Activated CD8-positive, alpha-beta memory T cell treated with anti-CD3 and anti-CD28 coated beads, Interleukin-2, amount 50 U/mL, for 1 hour (primary cell): ENCODE data around the gene SRD5A1.

Experiments used
- DNase-seq: peaks from one replicate; pipeline ENCODE4 v3.0.0-alpha.2; 2020; ENCODE audit errors: extremely low read depth

Gene SRD5A1

DNA sequence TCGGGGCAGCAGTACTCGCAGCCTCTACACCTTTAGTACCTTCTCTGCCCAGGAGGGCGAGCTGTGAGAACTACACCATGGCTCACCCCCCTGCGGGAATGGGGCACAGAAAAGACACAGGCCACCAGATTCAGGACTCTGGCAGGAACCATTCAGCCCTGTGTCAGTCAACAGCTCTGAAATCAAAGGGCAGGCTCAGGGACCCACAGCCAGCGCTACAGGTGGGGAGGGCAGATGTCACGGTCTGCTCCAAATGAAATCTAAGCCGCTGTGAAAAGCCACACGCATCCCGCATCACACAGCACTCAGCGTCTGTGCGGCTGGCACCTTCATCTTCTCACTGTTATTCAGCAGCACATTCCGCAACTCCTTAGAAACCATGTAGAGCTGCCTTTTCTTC lies 28.3 kb upstream of the SRD5A1 start:
- DNase-seq = no peak

GRCh38 chr5:6606884-6607558 lies 26.2 kb upstream of the SRD5A1 start:
- DNase-seq = no peak

GRCh38 chr5:6607559-6607936 lies 25.7 kb upstream of the SRD5A1 start:
- no peak for DNase-seq

- DNase-seq = no peak
Observed at GRCh38 chr5:6608016-6608415, 25.2 kb upstream of the SRD5A1 start.

- DNase-seq = no peak
Observed at GRCh38 chr5:6611334-6612256, 21.6 kb upstream of the SRD5A1 start.

GRCh38 chr5:6615034-6615815 lies 18.0 kb upstream of the SRD5A1 start:
- DNase-seq = no peak

- DNase-seq = no peak
Observed at GRCh38 chr5:6616632-6617031, 16.6 kb upstream of the SRD5A1 start.

- no peak for DNase-seq
Observed at GRCh38 chr5:6623228-6623627, 10.0 kb upstream of the SRD5A1 start.

- DNase-seq = no peak
Observed at GRCh38 chr5:6623941-6624340, 9.3 kb upstream of the SRD5A1 start.

DNA sequence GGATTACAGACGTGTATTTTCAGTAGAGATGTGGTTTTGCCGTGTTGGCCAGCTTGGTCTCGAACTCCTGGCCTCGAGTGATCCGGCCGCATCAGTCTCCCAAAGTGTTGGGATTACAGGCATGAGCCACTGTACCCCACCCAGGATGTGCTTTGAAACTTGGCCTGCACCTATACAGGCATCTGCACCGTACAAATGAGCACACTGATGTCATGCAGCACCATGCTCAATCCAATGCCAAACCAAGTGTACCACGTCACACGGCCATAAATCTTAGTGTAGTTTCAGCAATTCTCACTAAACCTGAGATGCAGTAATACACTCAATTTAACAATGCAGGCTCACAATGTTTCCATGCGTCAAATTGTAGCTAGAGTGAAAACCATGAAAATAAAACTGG lies 6.7 kb upstream of the SRD5A1 start:
- no peak for DNase-seq

DNA sequence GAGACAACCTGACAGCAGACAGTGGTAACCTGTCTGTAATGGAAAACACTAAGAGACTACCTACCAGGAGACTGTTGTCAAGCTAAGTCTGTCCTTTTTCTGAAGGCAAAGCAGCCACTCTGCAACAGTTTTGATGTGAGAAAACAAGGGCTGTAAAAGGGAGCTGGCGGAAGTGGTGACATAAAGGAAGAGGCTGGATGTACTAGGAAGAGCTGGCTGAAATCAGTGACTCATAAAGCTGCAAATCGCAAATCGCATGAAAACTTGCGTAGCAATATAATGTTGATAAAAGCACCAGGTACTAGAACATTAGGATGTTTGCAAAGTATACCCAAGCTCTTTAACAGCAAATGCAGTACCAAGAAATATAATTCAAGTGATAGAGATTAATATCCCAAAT lies 1.8 kb upstream of the SRD5A1 start:
- no peak for DNase-seq

GRCh38 chr5:6632324-6632887 lies 834 bp upstream of the SRD5A1 start:
- no peak for DNase-seq

- DNase-seq = peak; percentile 4
Observed at GRCh38 chr5:6633469-6634245, 417 bp downstream of the SRD5A1 start.

GRCh38 chr5:6634306-6634705 lies 1.1 kb downstream of the SRD5A1 start:
- no peak for DNase-seq

- DNase-seq = no peak
Observed at GRCh38 chr5:6634788-6635430, 1.7 kb downstream of the SRD5A1 start.

- no peak for DNase-seq
Observed at GRCh38 chr5:6636293-6636692, 3.1 kb downstream of the SRD5A1 start.

GRCh38 chr5:6637022-6637421 lies 3.8 kb downstream of the SRD5A1 start:
- no peak for DNase-seq

- DNase-seq = no peak
Observed at GRCh38 chr5:6637590-6637989, 4.3 kb downstream of the SRD5A1 start.

- DNase-seq = no peak
Observed at GRCh38 chr5:6638236-6638635, 5.0 kb downstream of the SRD5A1 start.

DNA sequence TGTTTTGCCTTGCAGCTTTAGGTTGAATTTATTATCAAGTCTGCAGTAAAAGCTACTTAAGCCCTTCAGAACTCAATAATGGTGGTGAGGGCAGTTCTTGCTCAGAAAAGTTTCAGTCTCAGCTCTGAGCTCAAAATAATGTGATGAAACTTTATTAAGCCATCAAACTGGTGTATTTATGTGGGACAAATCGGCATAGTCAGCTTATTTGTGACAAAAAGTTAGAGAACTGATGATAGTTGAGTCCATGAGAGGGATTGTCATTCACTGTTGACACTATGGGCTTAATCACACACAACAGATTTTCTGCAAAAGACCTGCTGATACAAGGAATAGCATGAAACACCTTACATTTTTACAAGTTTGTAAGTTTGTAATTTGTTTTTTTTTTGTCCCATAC lies 9.4 kb downstream of the SRD5A1 start:
- no peak for DNase-seq

DNA sequence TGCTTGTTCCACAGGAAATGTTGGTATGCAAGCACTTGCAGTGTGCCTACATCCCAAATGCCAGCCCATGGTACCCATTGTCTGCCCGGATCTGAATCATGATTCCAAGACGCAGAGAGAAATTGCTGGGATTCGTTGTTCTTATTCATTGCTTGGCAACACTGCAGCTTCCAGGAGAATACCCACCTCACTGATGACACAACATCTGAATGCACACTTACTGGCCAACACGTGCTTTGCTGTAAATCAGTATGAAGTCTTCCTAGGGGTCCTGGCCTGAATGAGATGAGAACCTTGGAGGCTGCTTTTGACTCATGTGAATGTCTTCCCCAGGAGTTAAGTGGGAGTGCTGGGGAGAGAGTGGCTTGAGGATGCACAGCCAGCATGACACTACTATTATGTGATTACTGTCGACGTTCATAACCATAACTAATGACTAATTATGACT lies 11.6 kb downstream of the SRD5A1 start:
- DNase-seq = no peak
